Gastroesophageal sphincter (tissue), 3 donors: ENCODE measurements around the gene AGBL5.

Experiments
- EP300 ChIP-seq: sonication (generic); formaldehyde crosslinking; IDR thresholded peaks from one replicate; pipeline ENCODE4 v1.6.1; 2017; ENCODE audit warnings: antibody characterized with exemption, mild to moderate bottlenecking
- POLR2A ChIP-seq, 2 donors: fragments of 450-650 bp; IDR thresholded peaks; one replicate each; pipeline ENCODE4 v1.6.1; 2017; ENCODE audit warnings: antibody characterized with exemption in 2 of 2, mild to moderate bottlenecking in 2 of 2, moderate library complexity in 1 of 2
- TF ChIP-seq, protein P1 (sequence below), 4 experiments: fragments of 200-600 bp in 2 of 4; fragments of 450-650 bp in 2 of 4; sonication (generic) in 1 of 4; IDR thresholded peaks; one replicate each; pipeline ENCODE4 v1.5.1; 2017 to 2019; ENCODE audit warnings: antibody characterized with exemption in 4 of 4, mild to moderate bottlenecking in 2 of 4, moderate library complexity in 2 of 4

DNA sequence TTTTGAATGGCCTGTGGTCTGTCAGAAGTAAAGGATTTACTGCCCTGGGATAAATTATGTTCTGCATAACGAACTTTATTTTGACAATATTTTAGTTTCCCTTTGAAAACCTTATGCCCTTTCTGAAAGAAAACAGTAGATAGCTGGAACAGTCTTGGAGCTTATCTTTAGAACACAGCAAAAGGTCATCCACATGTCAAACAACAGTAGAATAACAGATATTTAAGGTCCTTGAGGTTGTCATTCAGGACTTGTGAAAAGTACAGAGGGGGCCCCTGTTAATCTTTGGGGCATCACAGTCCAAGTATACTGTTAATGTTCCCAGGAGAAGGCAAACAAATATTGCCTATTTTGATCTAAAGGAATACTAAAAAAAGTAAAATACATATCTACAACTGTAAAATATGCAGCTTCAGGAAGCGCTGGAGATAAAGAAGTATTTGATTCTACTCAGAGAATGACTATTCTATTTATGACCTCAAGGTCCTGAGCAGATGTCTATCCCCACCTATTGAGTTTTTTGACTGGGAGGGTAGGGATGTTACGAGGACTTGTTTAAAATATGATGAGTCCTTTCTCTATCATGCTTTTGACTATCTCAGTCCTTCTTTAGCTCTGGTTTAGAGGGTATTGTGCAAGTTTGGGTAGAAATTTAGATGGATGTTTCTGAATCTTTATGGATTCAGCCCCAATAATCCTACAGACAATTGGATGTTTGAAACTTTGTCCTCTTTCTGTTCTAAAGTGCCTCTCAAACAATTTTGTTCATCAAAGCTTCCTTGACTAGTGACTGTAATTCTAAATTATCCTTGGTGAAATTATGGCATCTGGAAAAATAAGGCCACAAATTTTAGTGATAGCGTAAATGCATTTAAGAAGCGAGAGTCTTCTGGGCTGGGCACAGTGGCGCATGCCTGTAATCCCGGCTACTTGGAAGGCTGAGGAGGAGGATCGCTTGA lies 43.8 kb upstream of the AGBL5 start:
- TF ChIP-seq, protein P1, sequence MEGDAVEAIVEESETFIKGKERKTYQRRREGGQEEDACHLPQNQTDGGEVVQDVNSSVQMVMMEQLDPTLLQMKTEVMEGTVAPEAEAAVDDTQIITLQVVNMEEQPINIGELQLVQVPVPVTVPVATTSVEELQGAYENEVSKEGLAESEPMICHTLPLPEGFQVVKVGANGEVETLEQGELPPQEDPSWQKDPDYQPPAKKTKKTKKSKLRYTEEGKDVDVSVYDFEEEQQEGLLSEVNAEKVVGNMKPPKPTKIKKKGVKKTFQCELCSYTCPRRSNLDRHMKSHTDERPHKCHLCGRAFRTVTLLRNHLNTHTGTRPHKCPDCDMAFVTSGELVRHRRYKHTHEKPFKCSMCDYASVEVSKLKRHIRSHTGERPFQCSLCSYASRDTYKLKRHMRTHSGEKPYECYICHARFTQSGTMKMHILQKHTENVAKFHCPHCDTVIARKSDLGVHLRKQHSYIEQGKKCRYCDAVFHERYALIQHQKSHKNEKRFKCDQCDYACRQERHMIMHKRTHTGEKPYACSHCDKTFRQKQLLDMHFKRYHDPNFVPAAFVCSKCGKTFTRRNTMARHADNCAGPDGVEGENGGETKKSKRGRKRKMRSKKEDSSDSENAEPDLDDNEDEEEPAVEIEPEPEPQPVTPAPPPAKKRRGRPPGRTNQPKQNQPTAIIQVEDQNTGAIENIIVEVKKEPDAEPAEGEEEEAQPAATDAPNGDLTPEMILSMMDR (IDR thresholded peaks at IDR 0.05) = no peak
- no peak for TF ChIP-seq POLR2A (IDR thresholded peaks at IDR 0.05)
- no peak for TF ChIP-seq EP300
